Sigmoid colon (tissue), 4 donors: ENCODE results near the gene STEAP4.
A peak's percentile ranks its signal among the peaks of the same experiment; 100 is the strongest.

Experiments used
- EP300 ChIP-seq, 4 donors: sonication (generic); formaldehyde crosslinking; IDR thresholded peaks; one replicate each; pipeline ENCODE4 v1.6.1; 2017; ENCODE audit warnings: antibody characterized with exemption in 4 of 4
- POLR2A ChIP-seq, 2 donors: fragments of 450-650 bp; IDR thresholded peaks; one replicate each; pipeline ENCODE4 v1.6.1; 2016; ENCODE audit warnings: antibody characterized with exemption in 2 of 2, mild to moderate bottlenecking in 2 of 2, moderate library complexity in 2 of 2
- POLR2AphosphoS5 ChIP-seq, 4 donors: sonication (generic); formaldehyde crosslinking; IDR thresholded peaks; one replicate each; pipeline ENCODE4 v1.6.1; 2017; ENCODE audit warnings: antibody characterized with exemption in 4 of 4
- TF ChIP-seq, protein P1 (sequence below), 4 experiments: fragments of 450-650 bp in 3 of 4; fragments of 200-600 bp in 1 of 4; IDR thresholded peaks; one replicate each; pipeline ENCODE4 v1.5.1; 2016 to 2019; ENCODE audit warnings: antibody characterized with exemption in 4 of 4, mild to moderate bottlenecking in 3 of 4, moderate library complexity in 2 of 4

DNA sequence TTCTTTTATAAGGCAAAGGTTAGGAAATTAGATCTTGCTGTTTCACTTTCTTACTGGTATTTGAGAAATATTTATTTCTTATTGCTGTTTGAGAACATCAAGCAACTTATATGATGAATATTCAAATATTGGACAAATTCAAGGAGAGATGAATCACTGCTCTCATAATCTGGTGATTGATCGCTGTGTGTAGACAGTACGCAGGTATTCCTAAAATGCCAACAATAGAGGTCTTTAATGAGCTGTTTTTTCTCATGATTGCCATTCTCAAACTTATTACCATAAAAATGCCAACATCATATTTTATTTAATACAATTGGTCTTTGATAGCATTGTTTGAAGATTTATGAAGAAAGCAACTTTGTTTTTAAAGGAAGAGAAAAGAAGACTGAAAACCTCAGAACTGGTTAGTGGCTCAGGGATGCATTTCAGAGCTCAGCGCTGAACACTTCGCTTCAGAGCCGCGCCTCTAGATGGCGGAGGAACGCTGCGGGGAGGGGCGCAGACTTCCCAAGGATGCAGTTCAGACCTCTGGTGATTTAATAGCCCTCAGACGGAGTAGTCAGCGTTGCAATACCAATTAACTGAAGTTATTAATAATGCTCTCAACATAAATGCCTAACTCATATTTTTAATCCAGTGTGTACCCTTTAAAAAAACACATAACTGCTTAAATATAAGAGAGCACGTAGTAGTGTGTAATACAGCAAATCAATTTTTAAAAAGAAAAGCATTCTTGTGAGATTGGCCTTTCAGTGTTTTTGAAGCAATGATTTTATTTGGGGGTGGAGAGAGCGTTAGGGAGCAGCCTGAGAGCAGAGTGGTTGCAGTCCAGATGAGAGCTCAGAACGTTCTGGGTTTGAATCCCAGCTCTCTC, 38.5 kb upstream of the STEAP4 start:
- TF ChIP-seq POLR2AphosphoS5 (IDR thresholded peaks at IDR 0.05) (no peak), POLR2A (IDR thresholded peaks at IDR 0.05) (no peak), EP300 (IDR thresholded peaks at IDR 0.05) (no peak)
- TF ChIP-seq, protein P1, sequence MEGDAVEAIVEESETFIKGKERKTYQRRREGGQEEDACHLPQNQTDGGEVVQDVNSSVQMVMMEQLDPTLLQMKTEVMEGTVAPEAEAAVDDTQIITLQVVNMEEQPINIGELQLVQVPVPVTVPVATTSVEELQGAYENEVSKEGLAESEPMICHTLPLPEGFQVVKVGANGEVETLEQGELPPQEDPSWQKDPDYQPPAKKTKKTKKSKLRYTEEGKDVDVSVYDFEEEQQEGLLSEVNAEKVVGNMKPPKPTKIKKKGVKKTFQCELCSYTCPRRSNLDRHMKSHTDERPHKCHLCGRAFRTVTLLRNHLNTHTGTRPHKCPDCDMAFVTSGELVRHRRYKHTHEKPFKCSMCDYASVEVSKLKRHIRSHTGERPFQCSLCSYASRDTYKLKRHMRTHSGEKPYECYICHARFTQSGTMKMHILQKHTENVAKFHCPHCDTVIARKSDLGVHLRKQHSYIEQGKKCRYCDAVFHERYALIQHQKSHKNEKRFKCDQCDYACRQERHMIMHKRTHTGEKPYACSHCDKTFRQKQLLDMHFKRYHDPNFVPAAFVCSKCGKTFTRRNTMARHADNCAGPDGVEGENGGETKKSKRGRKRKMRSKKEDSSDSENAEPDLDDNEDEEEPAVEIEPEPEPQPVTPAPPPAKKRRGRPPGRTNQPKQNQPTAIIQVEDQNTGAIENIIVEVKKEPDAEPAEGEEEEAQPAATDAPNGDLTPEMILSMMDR (IDR thresholded peaks at IDR 0.05) = peak in 2 of 4 experiments; percentile 25 to 60
